ENCODE measurements around the gene ST6GALNAC3.

Gene ST6GALNAC3

GRCh38 chr1:76227621-76228020, 153.1 kb downstream of the ST6GALNAC3 start:
- no peaks in the 10 kb centered on the region for H3K4me1 ChIP-seq
- intact Hi-C loops (cut with DNase I; ENCODE audit: low total_unique reads) = no loop called here
- no peaks in the 10 kb centered on the region for H3K36me3 ChIP-seq
- no peaks in the 10 kb centered on the region for H3K9me3 ChIP-seq
- no peak overlapping the region for H3K27ac ChIP-seq
- TF ChIP-seq CTCF (IDR thresholded peaks at IDR 0.05) = no peak
- no peak for DNase-seq
- H3K27me3 ChIP-seq = no peaks in the 10 kb centered on the region
- H3K4me3 ChIP-seq = no peak overlapping the region

- intact Hi-C loops (cut with DNase I; ENCODE audit: low total_unique reads) = no loop called here
- H3K27me3 ChIP-seq = no peaks in the 10 kb centered on the region
- no peaks in the 10 kb centered on the region for H3K36me3 ChIP-seq
- no peaks in the 10 kb centered on the region for H3K9me3 ChIP-seq
- no peak for TF ChIP-seq CTCF (IDR thresholded peaks at IDR 0.05)
- no peak overlapping the region for H3K4me3 ChIP-seq
- H3K27ac ChIP-seq = no peak overlapping the region
- H3K4me1 ChIP-seq = no peaks in the 10 kb centered on the region
- no peak for DNase-seq
These were observed 154.9 kb downstream of the ST6GALNAC3 start for GRCh38 chr1:76229279-76230005.

- no peak for DNase-seq
- Histone ChIP-seq H3K4me3 (no peak overlapping the region), H3K36me3 (no peaks in the 10 kb centered on the region), H3K9me3 (no peaks in the 10 kb centered on the region), H3K4me1 (no peaks in the 10 kb centered on the region), H3K27ac (no peak overlapping the region), H3K27me3 (no peaks in the 10 kb centered on the region)
- no peak for TF ChIP-seq CTCF (IDR thresholded peaks at IDR 0.05)
- intact Hi-C loops (cut with DNase I; ENCODE audit: low total_unique reads) = no loop called here
These were observed 156.3 kb downstream of the ST6GALNAC3 start for GRCh38 chr1:76230842-76231281.

GRCh38 chr1:76231320-76231719, 156.8 kb downstream of the ST6GALNAC3 start:
- no peak for TF ChIP-seq CTCF (IDR thresholded peaks at IDR 0.05)
- no peaks in the 10 kb centered on the region for H3K27me3 ChIP-seq
- H3K9me3 ChIP-seq = no peaks in the 10 kb centered on the region
- H3K4me3 ChIP-seq = no peak overlapping the region
- intact Hi-C loops (cut with DNase I; ENCODE audit: low total_unique reads) = no loop called here
- no peaks in the 10 kb centered on the region for H3K36me3 ChIP-seq
- no peak overlapping the region for H3K27ac ChIP-seq
- no peak for DNase-seq
- H3K4me1 ChIP-seq = no peaks in the 10 kb centered on the region

GRCh38 chr1:76232666-76233065, 158.1 kb downstream of the ST6GALNAC3 start:
- H3K27me3 ChIP-seq = no peaks in the 10 kb centered on the region
- intact Hi-C loops (cut with DNase I; ENCODE audit: low total_unique reads) = no loop called here
- H3K9me3 ChIP-seq = no peaks in the 10 kb centered on the region
- DNase-seq = no peak
- TF ChIP-seq CTCF (IDR thresholded peaks at IDR 0.05) = no peak
- no peaks in the 10 kb centered on the region for H3K36me3 ChIP-seq
- no peak overlapping the region for H3K4me3 ChIP-seq
- no peak overlapping the region for H3K27ac ChIP-seq
- H3K4me1 ChIP-seq = no peaks in the 10 kb centered on the region

Data from tibial artery (tissue), 4 donors.